Activated CD8-positive, alpha-beta T cell treated with anti-CD3 and anti-CD28 coated beads, Interleukin-2, amount 10 ng/mL, durations not matched to agents 7 days and 5 days (primary cell): ENCODE measurements around the gene TBC1D4. TPM values are rescaled to one million over a fixed set of nuclear protein-coding genes. Genes with fewer than 3 reads are reported as not detected.

Source experiments
- ATAC-seq: fragments of 150-1000 bp; cut with Tn5 transposase; one replicate; pipeline ENCODE4 v1.10.0; 2021; ENCODE audit warnings: moderate library complexity
- CTCF ChIA-PET: fragments of 350-600 bp; sonication (Branson Sonifier 250); formaldehyde crosslinking; loops from one replicate; lab custom pipeline; 2021; ENCODE audit warnings: antibody characterized with exemption; lab: Charles Lee
- POLR2A ChIA-PET: fragments of 350-600 bp; sonication (Branson Sonifier 250); formaldehyde crosslinking; loops from one replicate; lab custom pipeline; 2021; ENCODE audit warnings: antibody characterized with exemption; lab: Charles Lee
- DNase-seq: peaks from one replicate; pipeline ENCODE4 v3.0.0-alpha.2; 2020
- H3K27ac Mint-ChIP-seq: one replicate; pipeline ENCODE4 v1.8.0; 2021; ENCODE audit warnings: mild to moderate bottlenecking, mixed read lengths
- H3K27me3 Mint-ChIP-seq: one replicate; pipeline ENCODE4 v1.8.0; 2021; ENCODE audit warnings: low read depth, mixed read lengths
- H3K36me3 Mint-ChIP-seq: one replicate; pipeline ENCODE4 v1.8.0; 2021; ENCODE audit warnings: low read depth, mixed read lengths
- H3K4me1 Mint-ChIP-seq: one replicate; pipeline ENCODE4 v1.8.0; 2021; ENCODE audit warnings: low read depth, mixed read lengths
- H3K4me3 Mint-ChIP-seq: one replicate; pipeline ENCODE4 v1.8.0; 2021; ENCODE audit warnings: mild to moderate bottlenecking, mixed read lengths
- H3K9me3 Mint-ChIP-seq: one replicate; pipeline ENCODE4 v1.8.0; 2022; ENCODE audit warnings: mixed read lengths; ENCODE audit not compliant: insufficient read depth
- total RNA-seq, 2 experiments: library from RNA; stranded (reverse); gene quantifications; one replicate each; pipeline ENCODE4 v1.2.3, GENCODE V29; 2021

Gene TBC1D4
- total RNA-seq, 2 experiments from 2014 or later = 12.7 to 13.4 TPM

DNA sequence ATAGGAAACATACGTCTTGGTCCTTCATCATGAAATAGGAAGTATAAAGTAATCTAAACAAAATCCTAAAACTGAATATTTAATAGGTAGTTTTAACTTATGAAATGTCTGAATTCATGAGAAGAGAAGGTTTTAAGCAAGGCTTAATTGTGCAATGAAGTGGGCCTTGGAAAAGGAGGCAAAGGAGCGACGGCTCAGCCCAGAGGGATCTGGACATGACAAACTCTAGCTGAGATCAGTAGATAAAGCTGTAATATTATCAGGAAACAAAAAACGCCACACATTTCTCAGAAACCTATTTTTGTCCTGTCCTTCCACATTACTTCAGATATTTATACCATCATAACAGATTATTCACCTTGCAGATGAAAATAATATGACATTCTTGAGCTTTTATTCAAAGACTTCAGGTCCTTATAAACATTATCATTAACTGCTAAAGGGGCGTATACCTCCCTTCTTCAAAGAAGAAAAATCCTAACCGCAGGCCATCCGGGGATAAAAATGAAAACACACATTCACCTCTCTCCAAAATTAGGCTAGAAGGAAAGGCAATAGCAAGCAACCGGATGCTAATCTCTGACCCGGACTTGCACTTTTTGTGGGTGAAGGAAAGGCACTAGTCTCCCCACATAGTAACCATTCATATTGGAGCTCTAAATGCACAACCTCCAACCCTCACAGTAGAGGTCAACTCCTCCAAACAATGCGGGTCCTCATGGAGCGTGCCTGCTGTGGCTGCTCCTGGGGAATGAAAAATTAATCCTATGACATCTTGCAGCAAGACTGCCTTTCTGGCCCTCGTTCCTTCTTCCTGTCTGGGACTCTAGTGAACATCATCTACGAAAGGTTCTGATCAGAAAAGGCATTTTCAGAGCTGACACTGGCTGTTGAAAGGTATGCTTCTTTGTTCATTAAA, 108.8 kb downstream of the TBC1D4 start:
- Mint-ChIP-seq H3K4me3 (no peak overlapping the region), H3K4me1 (no peaks in the 10 kb centered on the region), H3K9me3 (no peaks in the 10 kb centered on the region), H3K36me3 (no peaks in the 10 kb centered on the region), H3K27ac (no peak overlapping the region), H3K27me3 (peaks cover 1% of the 10 kb centered on the region)
- no peak for ATAC-seq
- ChIA-PET CTCF (interaction anchor here (0.9 to 2.9 kb wide), 18 partner anchors 9 to 496 kb away, joined by 3 to 14 read pairs (median 4); partner anchors contain the start of genes TBC1D4 and UCHL3), POLR2A (interaction anchor here (0.6 kb wide), 1 partner anchor 46 kb away, joined by 4 read pairs; no protein-coding TSS in a partner anchor)
- DNase-seq = no peak

DNA sequence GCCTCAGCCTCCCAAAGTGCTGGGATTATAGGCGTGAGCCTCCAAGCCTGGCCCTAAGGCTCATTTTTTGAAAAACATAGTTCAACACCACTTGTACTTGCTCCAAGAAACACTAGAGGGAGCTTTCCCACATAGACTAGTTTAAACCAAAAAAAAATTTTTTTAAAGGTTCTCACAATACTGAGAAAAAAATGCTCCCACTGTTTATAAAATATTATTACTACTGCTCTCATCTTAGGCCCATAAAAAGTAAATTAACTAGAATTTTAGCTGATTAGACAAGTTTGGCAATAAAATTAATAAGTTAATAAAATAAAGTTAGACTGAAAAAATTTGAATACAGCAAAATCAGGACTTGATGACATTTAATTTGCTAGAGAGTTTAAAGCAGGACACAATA, 109.5 kb downstream of the TBC1D4 start:
- no peak overlapping the region for H3K27ac Mint-ChIP-seq
- ChIA-PET CTCF (interaction anchor here (0.8 to 2.9 kb wide), 19 partner anchors 8 to 497 kb away, joined by 3 to 14 read pairs (median 4); partner anchors contain the start of genes TBC1D4 and UCHL3), POLR2A (no interaction called here)
- ATAC-seq (peak; percentile 36), DNase-seq (no peak)
- H3K4me3 Mint-ChIP-seq = no peak overlapping the region
- no peaks in the 10 kb centered on the region for H3K9me3 Mint-ChIP-seq
- no peaks in the 10 kb centered on the region for H3K4me1 Mint-ChIP-seq
- peaks cover 1% of the 10 kb centered on the region for H3K27me3 Mint-ChIP-seq
- H3K36me3 Mint-ChIP-seq = no peaks in the 10 kb centered on the region

DNA sequence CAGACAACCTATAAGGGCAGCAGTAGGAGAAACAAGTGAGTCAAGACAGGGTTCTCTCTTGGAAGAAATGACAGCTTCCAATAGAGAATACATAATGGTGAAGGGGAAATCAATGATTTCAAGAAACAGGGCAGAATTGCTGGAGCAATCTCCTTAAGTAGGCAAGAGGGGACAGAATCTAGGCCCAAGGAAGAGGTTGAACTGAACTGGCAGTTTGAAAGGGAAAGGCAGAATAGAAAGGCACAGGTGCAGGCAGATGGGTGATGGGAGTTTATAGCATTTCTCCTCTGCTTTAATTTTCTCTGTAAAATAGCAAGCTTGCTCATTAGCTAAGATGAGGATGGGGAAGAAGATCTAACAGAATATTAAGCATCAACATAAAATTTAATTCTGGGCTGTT, 110.8 kb downstream of the TBC1D4 start:
- Mint-ChIP-seq H3K27ac (no peak overlapping the region), H3K27me3 (peaks cover 1% of the 10 kb centered on the region), H3K9me3 (no peaks in the 10 kb centered on the region), H3K4me3 (no peak overlapping the region), H3K36me3 (no peaks in the 10 kb centered on the region), H3K4me1 (peaks cover 8% of the 10 kb centered on the region)
- no peak for DNase-seq
- no peak for ATAC-seq
- CTCF ChIA-PET = interaction anchor here (0.8 to 2.9 kb wide), 7 partner anchors 10 to 111 kb away, joined by 3 to 14 read pairs (median 4); partner anchors contain the start of gene TBC1D4
- POLR2A ChIA-PET = no interaction called here

DNA sequence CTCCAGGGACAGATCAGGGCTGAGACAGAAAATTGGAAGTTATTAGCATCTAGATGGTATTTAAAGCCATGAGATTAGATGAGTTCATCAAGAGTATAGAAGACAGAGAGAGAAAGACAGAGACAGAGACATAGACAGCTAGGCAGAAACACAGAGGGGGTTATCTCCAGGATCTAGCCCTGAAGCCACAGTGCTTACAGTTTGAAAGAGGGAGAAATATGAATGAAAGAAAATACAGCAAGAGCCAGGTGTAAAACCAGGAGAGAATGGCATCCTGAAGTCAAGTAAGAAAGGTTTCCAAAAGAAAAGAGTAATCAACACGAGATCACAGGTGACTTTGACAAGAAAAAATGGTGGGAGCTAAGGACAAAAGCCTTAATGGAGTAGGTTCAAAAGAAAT, 111.2 kb downstream of the TBC1D4 start:
- DNase-seq (no peak), ATAC-seq (no peak)
- Mint-ChIP-seq H3K9me3 (no peaks in the 10 kb centered on the region), H3K4me3 (no peak overlapping the region), H3K27ac (no peak overlapping the region), H3K4me1 (peaks cover 12% of the 10 kb centered on the region), H3K36me3 (no peaks in the 10 kb centered on the region), H3K27me3 (peaks cover 1% of the 10 kb centered on the region)
- CTCF ChIA-PET = interaction anchor here (0.8 to 2.9 kb wide), 5 partner anchors 9 to 111 kb away, joined by 3 to 14 read pairs (median 4); partner anchors contain the start of gene TBC1D4
- POLR2A ChIA-PET = no interaction called here

DNA sequence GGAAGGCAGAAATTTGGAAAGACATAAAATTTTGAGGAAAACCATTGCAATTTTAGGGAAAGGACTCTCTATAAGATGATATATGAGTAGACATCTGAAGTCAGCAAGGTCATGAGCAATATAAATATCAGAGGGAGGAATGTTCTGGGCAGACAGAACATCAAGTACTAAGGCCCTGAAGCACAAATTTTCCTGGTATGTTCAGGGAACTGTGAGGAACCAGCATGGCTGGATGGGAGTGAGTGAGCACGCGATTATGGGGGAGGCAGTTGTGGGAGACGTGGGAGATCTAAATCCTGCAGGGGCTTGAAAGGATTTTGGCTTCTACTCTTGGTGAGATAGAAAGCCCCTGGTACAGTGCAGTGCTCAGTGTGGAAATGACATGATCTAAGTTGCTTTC, 112.0 kb downstream of the TBC1D4 start:
- Mint-ChIP-seq H3K27ac (no peak overlapping the region), H3K9me3 (no peaks in the 10 kb centered on the region), H3K4me1 (peaks cover 18% of the 10 kb centered on the region), H3K27me3 (peaks cover 1% of the 10 kb centered on the region), H3K4me3 (no peak overlapping the region), H3K36me3 (no peaks in the 10 kb centered on the region)
- ChIA-PET POLR2A (no interaction called here), CTCF (interaction anchor here (1.1 to 2.9 kb wide), 2 partner anchors 10 to 112 kb away, joined by 3 to 14 read pairs; partner anchors contain the start of gene TBC1D4)
- ATAC-seq (no peak), DNase-seq (no peak)

DNA sequence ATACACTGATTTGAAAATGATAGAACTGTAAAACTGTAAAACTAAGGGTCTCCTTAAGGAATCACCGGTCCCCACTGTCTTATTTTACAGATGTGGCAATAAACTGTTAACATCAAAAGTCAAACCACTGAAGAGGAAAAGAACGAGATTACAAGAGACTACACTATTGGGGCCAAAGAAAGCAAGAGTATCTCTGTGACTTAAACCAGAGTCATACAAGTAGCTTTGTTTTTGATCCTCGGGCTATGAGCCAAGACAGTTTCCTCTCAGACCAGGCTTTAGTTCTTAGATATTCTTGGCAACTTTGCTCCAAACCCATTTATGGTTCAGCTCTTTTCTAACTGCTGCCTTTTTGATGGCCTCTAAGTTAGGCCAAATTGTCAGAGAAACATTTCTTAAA, 113.8 kb downstream of the TBC1D4 start:
- Mint-ChIP-seq H3K27me3 (peaks cover 1% of the 10 kb centered on the region), H3K27ac (no peak overlapping the region), H3K9me3 (no peaks in the 10 kb centered on the region), H3K36me3 (no peaks in the 10 kb centered on the region), H3K4me3 (no peak overlapping the region), H3K4me1 (peaks cover 27% of the 10 kb centered on the region)
- ChIA-PET POLR2A (interaction anchor here (3.6 kb wide), 1 partner anchor 41 kb away, joined by 18 read pairs; no protein-coding TSS in a partner anchor), CTCF (interaction anchor here (1.7 to 3.3 kb wide), 6 partner anchors 10 to 174 kb away, joined by 4 to 28 read pairs (median 10); partner anchors contain the start of gene TBC1D4)
- no peak for ATAC-seq
- no peak for DNase-seq

DNA sequence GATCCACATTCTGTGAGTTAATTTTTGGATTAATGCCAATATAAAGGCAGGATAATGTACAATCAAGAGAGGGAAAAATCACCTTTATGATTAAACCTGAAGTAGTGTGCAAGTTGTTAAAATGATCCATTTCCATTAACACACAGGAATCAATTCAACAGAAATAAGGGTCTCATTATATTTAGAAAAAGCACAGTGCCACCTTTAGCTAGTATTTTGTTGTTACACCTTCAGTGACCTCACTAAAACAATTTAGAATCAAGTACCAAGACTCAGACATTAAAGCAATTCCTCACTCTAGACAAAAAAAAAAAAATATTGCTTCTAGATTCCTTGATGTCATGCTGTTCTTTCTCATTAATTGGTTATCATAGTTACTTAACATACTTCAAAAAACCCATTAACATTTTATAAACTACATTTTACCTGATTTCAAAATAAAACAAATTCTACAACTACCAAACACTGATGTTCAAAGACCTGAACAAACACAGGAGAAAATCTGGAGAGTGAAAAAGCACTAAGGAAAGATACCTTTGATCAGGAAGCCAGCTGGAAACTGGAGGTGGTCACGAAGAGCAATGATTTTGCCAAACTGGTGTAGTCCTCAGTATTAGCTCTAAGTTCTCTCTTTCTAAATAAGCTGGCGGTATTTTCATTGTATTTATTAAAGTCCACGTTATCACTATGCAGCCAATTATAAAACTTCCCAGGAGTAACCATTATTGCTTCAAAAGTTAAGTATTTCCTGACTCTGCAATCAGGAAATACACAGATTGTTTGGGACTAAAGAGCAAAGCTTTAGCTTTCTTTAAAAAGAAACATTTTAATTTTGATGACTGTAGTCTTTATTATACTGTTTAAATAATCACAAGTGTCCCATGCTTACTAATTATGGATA, 115.3 kb downstream of the TBC1D4 start:
- Mint-ChIP-seq H3K27me3 (peaks cover 1% of the 10 kb centered on the region), H3K4me3 (peak overlapping the region; percentile 25), H3K9me3 (no peaks in the 10 kb centered on the region), H3K27ac (peak overlapping the region; percentile 66), H3K36me3 (no peaks in the 10 kb centered on the region), H3K4me1 (peaks cover 27% of the 10 kb centered on the region)
- ChIA-PET POLR2A (interaction anchor here (3.6 kb wide), 1 partner anchor 40 kb away, joined by 18 read pairs; no protein-coding TSS in a partner anchor), CTCF (interaction anchor here (0.6 to 3.3 kb wide), 22 partner anchors 8 to 1604 kb away, joined by 3 to 28 read pairs (median 4); partner anchors contain the start of gene TBC1D4)
- ATAC-seq = no peak
- no peak for DNase-seq

DNA sequence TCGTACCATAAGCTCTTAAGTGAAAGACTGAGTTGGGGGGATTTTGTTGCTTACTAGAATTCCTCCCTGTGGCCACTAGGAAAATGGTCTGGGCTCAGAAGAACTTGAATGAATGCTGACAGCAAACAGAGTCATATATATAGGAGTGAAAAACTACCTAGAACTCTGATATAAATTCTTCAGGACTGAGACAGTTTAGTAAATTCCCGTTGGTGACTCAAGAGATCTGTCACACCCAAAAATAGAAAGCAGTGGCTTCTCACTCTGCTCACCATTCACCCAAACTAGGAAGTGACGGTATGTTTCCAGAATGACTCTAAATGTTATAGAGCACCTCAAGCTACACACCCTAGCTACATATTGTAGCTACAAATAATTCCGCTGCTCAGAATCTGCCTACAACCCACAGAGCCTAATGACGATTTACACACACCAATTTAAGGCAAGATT, 116.2 kb downstream of the TBC1D4 start:
- Mint-ChIP-seq H3K36me3 (no peaks in the 10 kb centered on the region), H3K4me1 (peaks cover 27% of the 10 kb centered on the region), H3K4me3 (peak overlapping the region; percentile 25), H3K27me3 (peaks cover 1% of the 10 kb centered on the region), H3K9me3 (no peaks in the 10 kb centered on the region), H3K27ac (peak overlapping the region; percentile 66)
- ChIA-PET POLR2A (interaction anchor here (0.6 to 3.6 kb wide), 2 partner anchors 39 to 42 kb away, joined by 3 to 18 read pairs; no protein-coding TSS in a partner anchor), CTCF (interaction anchor here (0.7 to 3.3 kb wide), 16 partner anchors 8 to 1298 kb away, joined by 3 to 28 read pairs (median 4); no protein-coding TSS in a partner anchor)
- peak; percentile 91 for ATAC-seq
- DNase-seq = peak; percentile 41

DNA sequence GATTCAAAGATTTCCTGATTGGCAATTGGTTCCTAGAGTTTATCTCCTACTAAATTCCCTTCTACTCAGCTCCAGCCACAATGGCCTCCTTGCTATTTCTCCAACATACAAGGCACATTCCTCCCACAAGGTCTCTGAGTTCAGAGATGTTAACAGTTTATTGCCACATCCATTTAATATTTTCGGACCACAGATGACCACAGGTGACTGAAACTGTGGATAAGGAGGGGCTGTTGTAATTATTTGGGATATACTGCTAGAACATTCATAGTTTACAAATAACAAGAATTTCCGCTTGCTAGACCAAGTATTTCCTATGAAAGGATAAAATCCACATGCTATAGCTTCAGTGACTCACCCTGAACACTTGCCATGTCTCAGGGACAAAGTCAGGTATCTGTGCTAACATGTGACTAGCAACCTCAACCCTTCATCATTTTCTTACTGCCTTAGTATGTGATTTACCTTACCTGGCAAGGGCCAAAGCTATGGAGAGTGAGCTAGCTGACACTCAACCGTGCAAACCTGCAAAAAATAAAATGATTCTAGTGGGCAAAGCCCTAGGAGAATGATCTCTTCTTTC, 117.7 kb downstream of the TBC1D4 start:
- CTCF ChIA-PET = interaction anchor here (0.8 to 1.1 kb wide), 3 partner anchors 8 to 38 kb away, joined by 3 read pairs; no protein-coding TSS in a partner anchor
- Mint-ChIP-seq H3K9me3 (no peaks in the 10 kb centered on the region), H3K4me1 (peaks cover 27% of the 10 kb centered on the region), H3K27ac (no peak overlapping the region), H3K27me3 (peaks cover 1% of the 10 kb centered on the region), H3K4me3 (no peak overlapping the region), H3K36me3 (no peaks in the 10 kb centered on the region)
- POLR2A ChIA-PET = no interaction called here
- ATAC-seq = no peak
- DNase-seq = no peak

DNA sequence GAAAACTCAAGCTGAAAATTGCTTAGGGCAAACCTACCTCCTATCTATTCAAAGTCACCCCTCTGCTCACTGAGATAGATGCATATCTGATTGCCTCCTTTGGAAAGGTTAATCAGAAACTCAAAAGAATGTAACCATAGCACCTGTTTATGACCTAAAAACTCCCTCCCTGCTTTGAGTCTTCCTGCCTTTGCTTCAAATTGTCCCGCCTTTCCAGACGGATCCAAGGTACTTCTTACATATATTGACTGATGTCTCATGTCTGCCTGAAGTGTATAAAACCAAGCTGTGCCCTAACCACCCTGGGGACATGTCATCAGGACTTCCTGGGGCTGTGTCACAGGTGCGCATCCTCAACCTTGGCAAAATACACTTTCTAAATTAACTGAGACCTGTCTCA, 118.6 kb downstream of the TBC1D4 start:
- POLR2A ChIA-PET = no interaction called here
- no peak for ATAC-seq
- Mint-ChIP-seq H3K36me3 (no peaks in the 10 kb centered on the region), H3K27me3 (peaks cover under 1% of the 10 kb centered on the region), H3K4me1 (peaks cover 27% of the 10 kb centered on the region), H3K9me3 (no peaks in the 10 kb centered on the region), H3K27ac (no peak overlapping the region), H3K4me3 (no peak overlapping the region)
- CTCF ChIA-PET = interaction anchor here (0.8 to 1.1 kb wide), 3 partner anchors 26 to 71 kb away, joined by 3 read pairs; no protein-coding TSS in a partner anchor
- no peak for DNase-seq
